ENCODE data around the gene SMYD3. TPM values are rescaled to one million over a fixed set of nuclear protein-coding genes. Genes with fewer than 3 reads are reported as not detected.
A peak's percentile ranks its signal among the peaks of the same experiment; 100 is the strongest.

SMYD3 gene
- total and polyA plus RNA-seq, 9 of the 15 experiments (the other 6 are each of a cell fraction or from before 2014, with no cell fraction given): 128 to 440 (median 197) TPM

DNA sequence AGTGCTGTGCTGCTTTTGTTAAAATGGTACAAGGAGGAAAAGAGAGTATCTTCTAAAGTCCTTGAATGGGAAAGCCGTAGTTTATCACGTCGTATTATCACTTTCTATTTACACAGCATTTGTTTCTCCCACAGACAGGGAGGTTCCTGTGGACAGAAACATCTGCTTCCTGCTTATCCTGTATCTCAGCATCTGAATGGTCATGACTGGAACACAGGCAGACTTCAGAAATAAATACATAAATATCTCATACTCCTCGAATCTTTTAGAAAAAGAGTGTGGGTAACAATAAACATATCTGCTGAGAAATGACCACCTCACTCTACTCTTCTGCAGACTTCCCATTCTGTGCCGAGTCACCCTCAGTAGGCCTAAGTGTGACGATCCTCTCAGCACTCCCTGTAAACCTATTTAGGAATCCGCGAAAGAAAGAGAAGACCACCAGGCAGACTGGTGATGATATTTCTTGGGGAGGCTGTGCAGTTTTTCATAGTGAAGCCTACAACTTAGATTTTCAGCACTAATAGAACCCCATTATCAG, 393.5 kb downstream of the SMYD3 start (continued):
- peak; percentile 76 for TF ChIP-seq POLR2AphosphoS5 (IDR thresholded peaks at IDR 0.05; ENCODE audit: control insufficient read depth, insufficient read depth, low read depth, low read length)
- TF ChIP-seq, protein P1, sequence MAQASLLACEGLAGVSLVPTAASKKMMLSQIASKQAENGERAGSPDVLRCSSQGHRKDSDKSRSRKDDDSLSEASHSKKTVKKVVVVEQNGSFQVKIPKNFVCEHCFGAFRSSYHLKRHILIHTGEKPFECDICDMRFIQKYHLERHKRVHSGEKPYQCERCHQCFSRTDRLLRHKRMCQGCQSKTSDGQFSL (CRISPR knock-in tag; IDR thresholded peaks at IDR 0.05): no peak
- TF ChIP-seq, protein P1 (tag; IDR thresholded peaks at IDR 0.05): no peak
- no peak for TF ChIP-seq TSC22D4 (tag; IDR thresholded peaks at IDR 0.05)
- TF ChIP-seq, protein P2, sequence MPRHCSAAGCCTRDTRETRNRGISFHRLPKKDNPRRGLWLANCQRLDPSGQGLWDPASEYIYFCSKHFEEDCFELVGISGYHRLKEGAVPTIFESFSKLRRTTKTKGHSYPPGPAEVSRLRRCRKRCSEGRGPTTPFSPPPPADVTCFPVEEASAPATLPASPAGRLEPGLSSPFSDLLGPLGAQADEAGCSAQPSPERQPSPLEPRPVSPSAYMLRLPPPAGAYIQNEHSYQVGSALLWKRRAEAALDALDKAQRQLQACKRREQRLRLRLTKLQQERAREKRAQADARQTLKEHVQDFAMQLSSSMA (CRISPR knock-in tag; IDR thresholded peaks at IDR 0.05): no peak
- TF ChIP-seq SMARCA4 (IDR thresholded peaks at IDR 0.05): peak; percentile 93
- TF ChIP-seq, protein P3, sequence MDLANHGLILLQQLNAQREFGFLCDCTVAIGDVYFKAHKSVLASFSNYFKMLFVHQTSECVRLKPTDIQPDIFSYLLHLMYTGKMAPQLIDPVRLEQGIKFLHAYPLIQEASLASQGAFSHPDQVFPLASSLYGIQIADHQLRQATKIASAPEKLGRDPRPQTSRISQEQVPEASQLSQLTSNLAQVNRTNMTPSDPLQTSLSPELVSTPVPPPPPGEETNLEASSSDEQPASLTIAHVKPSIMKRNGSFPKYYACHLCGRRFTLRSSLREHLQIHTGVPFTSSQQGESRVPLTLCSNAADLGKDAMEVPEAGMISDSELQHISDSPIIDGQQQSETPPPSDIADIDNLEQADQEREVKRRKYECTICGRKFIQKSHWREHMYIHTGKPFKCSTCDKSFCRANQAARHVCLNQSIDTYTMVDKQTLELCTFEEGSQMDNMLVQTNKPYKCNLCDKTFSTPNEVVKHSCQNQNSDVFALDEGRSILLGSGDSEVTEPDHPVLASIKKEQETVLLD (IDR thresholded peaks at IDR 0.05): 0 out of 2 replicates have a peak, but pooled peaks have one; percentile 58
- peak in 1 of 2 experiments; percentile 23; a peak in 1 of 3 replicates for TF ChIP-seq CBX3 (IDR thresholded peaks at IDR 0.05; ENCODE audit: borderline replicate concordance in 1 of 2, low read length in 2 of 2)
- peak; percentile 8; the same call in 1 of the 2 replicates for TF ChIP-seq MECOM (CRISPR knock-in tag; IDR thresholded peaks at IDR 0.05)
- no peak for TF ChIP-seq HOXB6 (CRISPR knock-in tag; IDR thresholded peaks at IDR 0.05; ENCODE audit: borderline replicate concordance)
- no peak for TF ChIP-seq ZNF197 (CRISPR knock-in tag; IDR thresholded peaks at IDR 0.05; ENCODE audit: low read depth)
- TF ChIP-seq ZNF707 (CRISPR knock-in tag; conservative IDR thresholded peaks at IDR 0.05): no peak
- TF ChIP-seq, protein P4, sequence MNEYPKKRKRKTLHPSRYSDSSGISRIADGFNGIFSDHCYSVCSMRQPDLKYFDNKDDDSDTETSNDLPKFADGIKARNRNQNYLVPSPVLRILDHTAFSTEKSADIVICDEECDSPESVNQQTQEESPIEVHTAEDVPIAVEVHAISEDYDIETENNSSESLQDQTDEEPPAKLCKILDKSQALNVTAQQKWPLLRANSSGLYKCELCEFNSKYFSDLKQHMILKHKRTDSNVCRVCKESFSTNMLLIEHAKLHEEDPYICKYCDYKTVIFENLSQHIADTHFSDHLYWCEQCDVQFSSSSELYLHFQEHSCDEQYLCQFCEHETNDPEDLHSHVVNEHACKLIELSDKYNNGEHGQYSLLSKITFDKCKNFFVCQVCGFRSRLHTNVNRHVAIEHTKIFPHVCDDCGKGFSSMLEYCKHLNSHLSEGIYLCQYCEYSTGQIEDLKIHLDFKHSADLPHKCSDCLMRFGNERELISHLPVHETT (CRISPR knock-in tag; conservative IDR thresholded peaks at IDR 0.05 in 1 of 2, IDR thresholded peaks at IDR 0.05 in 1 of 2): 0 out of 4 replicates have a peak, but pooled peaks of 1 of the 2 experiments have one; percentile 60
- TF ChIP-seq EP300 (IDR thresholded peaks at IDR 0.05; ENCODE audit: low read length): peak; percentile 91
- TF ChIP-seq TAF7 (tag; IDR thresholded peaks at IDR 0.05): no peak
- TF ChIP-seq KLF1 (tag; IDR thresholded peaks at IDR 0.05): no peak
- TF ChIP-seq MED1 (CRISPR knock-in tag; IDR thresholded peaks at IDR 0.05; ENCODE audit: borderline replicate concordance): no peak
- peak; percentile 83 for TF ChIP-seq CBFA2T2 (conservative IDR thresholded peaks at IDR 0.05)
- TF ChIP-seq EHMT2 (IDR thresholded peaks at IDR 0.05): no peak
- TF ChIP-seq ZNF583 (CRISPR knock-in tag; IDR thresholded peaks at IDR 0.05): 0 out of 2 replicates have a peak, but pooled peaks have one; percentile 30
- peak; percentile 60; the same call in 1 of the 2 replicates for TF ChIP-seq PML (IDR thresholded peaks at IDR 0.05; ENCODE audit: low read length)
- TF ChIP-seq ZNF253 (CRISPR knock-in tag; conservative IDR thresholded peaks at IDR 0.05): no peak
- TF ChIP-seq FOXK1 (CRISPR knock-in tag; IDR thresholded peaks at IDR 0.05; ENCODE audit: borderline replicate concordance): no peak
- TF ChIP-seq JUND (IDR thresholded peaks at IDR 0.05; ENCODE audit: borderline replicate concordance, low read depth, low read length): peak; percentile 42; the same call in 1 of the 2 replicates
- peak; percentile 76; the same call in 2 of the 3 replicates for TF ChIP-seq JUND (tag; IDR thresholded peaks at IDR 0.05; ENCODE audit: borderline replicate concordance, low read depth, low read length)
- TF ChIP-seq NR2F6 (CRISPR knock-in tag; IDR thresholded peaks at IDR 0.05): no peak

Measured in K562 (cell line).